Stimulated activated CD8-positive, alpha-beta memory T cell treated with anti-CD3 and anti-CD28 coated beads, Interleukin-12 subunit alpha, Interleukin-12 subunit beta, amount 100 ng/mL, for 1 hour (primary cell): ENCODE results near the gene PVALB.

Experiments used
- DNase-seq: peaks from one replicate; pipeline ENCODE4 v3.0.0-alpha.2; 2020; ENCODE audit warnings: low read depth

PVALB gene

GRCh38 chr22:36816636-36817524 is at the start of gene PVALB:
TSS of gene PVALB (minus strand) at chr22:36817035. CDS start at chr22:36817005, 30 bp downstream.
- DNase-seq, result no peak

GRCh38 chr22:36865346-36865745 is 48.5 kb upstream of the PVALB start:
- DNase-seq, result no peak

- no peak for DNase-seq
Observed at GRCh38 chr22:36864454-36865215, 47.8 kb upstream of the PVALB start.

- no peak for DNase-seq
Observed at GRCh38 chr22:36863979-36864378, 47.1 kb upstream of the PVALB start.

- no peak for DNase-seq
Observed at GRCh38 chr22:36863281-36863680, 46.4 kb upstream of the PVALB start.

DNA sequence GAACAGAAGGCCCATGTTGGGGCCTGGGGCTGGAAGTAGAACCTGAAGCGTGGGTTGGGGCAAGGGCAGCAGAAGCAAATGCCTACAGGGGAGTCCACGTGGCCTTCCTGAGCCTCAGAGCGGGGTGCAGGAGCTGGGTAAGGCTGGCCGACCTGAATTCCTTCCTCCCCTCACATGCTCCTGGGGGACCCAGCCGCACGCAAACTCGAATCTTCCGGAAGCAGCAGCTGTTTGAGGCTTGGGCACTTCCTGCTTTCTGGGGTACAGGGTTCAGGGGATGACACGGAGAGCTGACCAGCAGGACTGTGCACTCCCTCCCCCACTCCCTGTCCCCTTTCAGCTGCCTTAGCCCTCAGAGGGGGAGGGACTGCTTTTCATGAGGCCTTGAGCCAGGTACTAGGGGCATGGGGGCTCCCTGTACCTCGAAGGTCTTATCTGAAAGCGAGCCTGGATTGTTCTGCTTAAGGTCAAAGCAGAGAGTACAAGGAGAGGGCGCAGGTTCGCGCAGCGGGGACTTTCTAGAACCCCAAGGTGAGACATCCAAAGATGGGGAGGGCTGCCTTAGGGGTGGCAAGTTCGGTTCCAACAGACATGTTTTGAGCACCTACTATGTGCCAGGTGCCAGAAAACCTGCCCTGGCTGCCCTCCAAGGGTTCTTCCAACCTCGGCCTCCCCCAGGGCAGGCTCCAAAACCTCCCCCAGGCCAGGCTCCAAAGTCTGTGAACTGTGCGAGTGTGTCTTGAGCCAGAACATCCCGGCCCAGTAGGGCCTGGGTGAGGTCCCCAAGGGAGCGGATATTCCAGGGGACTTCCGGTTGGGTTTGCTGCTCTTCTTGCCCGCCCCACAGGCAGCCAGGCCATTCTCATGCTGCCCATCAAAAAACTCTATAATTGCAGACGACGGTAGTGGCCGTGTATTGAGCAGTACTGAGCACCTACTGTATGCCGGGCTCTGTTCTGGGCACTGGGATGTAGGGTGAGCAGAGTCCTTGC is 45.7 kb upstream of the PVALB start:
- DNase-seq, result no peak

GRCh38 chr22:36860821-36861659 is 44.2 kb upstream of the PVALB start, which contains the start of gene NCF4:
TSS of gene NCF4 (plus strand) at chr22:36861006. CDS start at chr22:36861172, 166 bp downstream.
- DNase-seq, result no peak

- DNase-seq, result no peak
Observed at GRCh38 chr22:36860438-36860820, 43.6 kb upstream of the PVALB start.

- DNase-seq, result no peak
Observed at GRCh38 chr22:36860017-36860416, 43.2 kb upstream of the PVALB start.

- DNase-seq, result no peak
Observed at GRCh38 chr22:36858966-36859365, 42.1 kb upstream of the PVALB start.

- DNase-seq, result no peak
Observed at GRCh38 chr22:36858156-36858555, 41.3 kb upstream of the PVALB start.

- no peak for DNase-seq
Observed at GRCh38 chr22:36856792-36857135, 39.9 kb upstream of the PVALB start.

DNA sequence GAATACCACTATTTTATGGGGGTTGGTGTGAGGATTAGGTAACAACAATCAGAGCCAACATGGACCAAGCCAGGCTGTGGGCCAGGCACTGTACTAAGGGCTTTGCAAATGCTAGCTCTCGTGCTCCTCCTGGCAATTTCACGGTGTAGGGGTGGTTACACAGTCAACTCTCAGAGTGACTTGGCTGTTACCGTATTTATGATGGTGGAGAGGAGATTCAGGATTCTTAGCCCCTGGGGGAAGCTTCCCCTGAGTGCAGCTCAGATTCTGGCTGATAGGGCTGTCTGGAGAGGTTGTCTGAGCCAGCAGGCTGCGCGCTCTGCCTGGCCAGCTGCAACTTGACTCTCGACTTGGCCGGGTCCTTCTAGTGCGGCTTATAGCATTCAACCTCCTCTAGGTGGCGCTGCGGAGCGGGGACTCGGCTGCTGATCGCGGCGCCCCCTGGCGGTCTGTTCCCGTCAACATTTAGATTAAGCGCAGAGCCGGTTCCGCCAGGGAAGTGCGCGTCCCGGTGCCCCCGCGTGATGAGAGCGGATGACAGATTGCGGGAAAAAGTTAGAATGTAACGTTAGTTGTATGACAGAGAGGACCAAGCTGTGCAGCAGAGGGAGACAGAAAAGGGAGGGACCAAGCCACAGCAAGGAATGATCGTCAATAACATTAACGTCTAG is 39.4 kb upstream of the PVALB start:
- DNase-seq, result peak; percentile 96

DNA sequence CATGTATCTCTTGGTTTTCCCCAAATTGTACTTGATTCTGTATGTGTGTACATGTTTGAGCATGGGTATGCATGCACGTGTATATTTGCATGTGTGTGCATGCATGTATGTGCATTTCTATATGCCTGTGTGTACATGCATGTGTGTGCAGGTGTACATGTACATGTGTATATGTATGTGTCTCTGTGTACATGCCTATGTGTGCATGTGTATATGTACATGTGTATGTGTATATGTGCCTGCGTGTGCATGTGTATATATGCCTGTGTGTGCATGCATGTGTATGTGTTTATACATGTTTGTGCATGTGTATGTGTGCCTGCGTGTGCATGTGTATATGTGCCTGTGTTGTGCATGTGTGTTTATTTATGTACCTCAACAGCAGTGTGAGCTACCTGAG is 38.6 kb upstream of the PVALB start:
- DNase-seq, result no peak

DNA sequence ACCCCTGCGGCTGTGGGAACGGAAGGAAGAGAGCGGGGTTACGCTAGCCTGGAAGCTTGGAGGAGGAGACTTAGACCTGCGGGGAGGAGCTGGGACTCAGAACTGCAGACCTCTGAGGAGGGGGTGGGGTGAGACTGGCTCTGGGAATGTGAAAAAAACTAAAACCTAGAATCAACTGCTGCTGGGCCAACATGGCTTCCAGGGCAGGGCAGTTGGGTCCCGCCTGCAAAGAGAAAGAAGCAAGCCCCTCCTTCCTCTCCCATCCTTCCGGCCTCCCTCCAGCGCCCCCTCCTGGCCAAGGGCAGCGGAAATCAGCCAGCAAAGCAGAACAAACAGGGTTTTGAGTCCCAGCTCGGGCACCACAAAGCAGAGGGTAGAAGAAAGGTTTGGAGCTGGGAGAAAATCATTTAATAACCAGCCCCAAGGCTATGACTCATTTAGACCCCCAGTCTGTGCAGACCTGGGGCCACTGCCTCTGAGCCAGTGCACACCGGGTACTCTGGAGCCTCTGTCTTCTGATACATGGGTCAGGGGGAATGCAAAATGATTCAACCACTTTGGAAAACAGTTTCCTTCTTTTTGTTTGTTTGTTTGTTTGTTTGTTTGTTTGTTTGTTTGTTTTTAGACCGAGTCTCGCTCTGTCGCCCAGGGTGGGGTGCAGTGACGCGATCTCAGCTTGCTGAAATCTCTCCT is 36.7 kb upstream of the PVALB start:
- DNase-seq, result peak; percentile 72

DNA sequence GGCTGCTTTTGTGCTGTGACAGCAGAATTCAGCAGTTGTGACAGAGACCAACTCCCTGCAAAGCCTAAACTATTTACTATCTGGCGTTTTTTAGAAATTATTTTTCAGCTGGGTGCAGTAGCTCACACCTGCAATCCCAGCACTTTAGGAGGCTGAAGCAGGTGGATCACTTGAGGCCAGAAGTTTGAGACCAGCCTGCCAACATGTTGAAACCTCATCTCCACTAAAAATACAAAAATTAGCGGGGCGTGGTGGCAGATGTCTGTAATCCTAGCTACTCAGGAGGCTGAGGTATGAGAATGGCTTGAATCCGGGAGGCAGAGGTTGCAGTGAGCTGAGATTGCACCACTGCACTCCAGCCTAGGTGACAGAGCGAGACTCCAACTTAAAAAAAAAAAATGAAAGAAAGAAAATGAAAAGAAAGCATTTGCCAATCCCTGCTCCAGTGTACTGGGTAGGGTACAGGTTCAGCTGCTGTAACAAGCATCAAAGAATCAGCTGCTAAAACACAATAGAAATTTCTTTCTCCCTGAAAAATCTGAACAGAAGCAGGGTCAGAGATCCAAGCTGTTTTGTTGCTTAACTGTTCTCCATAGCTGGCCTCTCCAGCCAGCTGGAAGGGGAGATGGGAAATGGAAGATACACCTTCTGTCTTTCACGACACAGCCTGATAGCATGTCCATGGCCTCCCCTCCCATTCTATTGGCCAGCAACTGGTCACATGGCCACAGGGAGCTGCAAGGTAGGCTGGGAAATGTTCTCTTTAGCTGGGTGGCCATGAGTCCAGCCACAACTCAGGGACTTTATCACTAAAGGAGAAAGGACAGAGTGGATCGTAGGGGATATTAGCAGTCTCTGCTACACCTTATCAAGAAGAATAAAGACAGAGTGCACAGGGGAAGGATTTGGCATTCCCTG is 35.5 kb upstream of the PVALB start:
- no peak for DNase-seq

- DNase-seq, result no peak
Observed at GRCh38 chr22:36850682-36851081, 33.8 kb upstream of the PVALB start.

- DNase-seq, result no peak
Observed at GRCh38 chr22:36850056-36850455, 33.2 kb upstream of the PVALB start.

- DNase-seq, result no peak
Observed at GRCh38 chr22:36846949-36847348, 30.1 kb upstream of the PVALB start.
